ENCODE data around the gene PSMG2. TPM values are rescaled to one million over a fixed set of nuclear protein-coding genes. Genes with fewer than 3 reads are reported as not detected.

The PSMG2 gene
- total and polyA plus RNA-seq, 9 of the 15 experiments (the other 6 are each of a cell fraction or from before 2014, with no cell fraction given) = 59.9 to 271 (median 111) TPM

DNA sequence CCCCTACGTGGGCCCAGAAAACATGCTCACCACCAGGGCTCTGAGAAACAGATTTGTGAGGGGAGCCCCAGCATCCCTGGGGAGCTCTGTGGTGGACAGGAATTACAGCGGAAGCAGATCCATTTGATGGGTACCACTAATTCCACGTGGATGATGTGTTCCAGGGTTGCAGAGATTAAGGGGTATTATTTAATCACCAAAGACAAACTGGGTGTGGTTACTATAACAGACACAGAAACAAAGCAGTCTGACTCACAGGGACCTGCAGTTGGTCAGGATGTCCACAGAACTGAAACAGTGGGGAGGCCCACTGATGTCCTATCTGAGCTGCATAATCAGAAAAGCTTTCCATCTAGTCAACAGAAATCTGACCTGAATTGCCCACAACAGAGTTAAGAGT lies 65.8 kb downstream of the PSMG2 start:
- no peak for FAIRE-seq
- POLR2A ChIA-PET = interaction anchor here (0.8 to 1.9 kb wide), 2 partner anchors 10 to 12 kb away, joined by 3 to 7 read pairs; no protein-coding TSS in a partner anchor

More for the DNA sequence above, 65.8 kb downstream of the PSMG2 start:
- intact Hi-C loops (cut with micrococcal nuclease) (no loop called here), in situ Hi-C loops (cut with MboI) (no loop called here)
- H4K20me1 ChIP-seq (replicated peaks; ENCODE audit: control insufficient read depth, insufficient read depth, low read length) = no peaks in the 10 kb centered on the region
- TF ChIP-seq, protein P1, sequence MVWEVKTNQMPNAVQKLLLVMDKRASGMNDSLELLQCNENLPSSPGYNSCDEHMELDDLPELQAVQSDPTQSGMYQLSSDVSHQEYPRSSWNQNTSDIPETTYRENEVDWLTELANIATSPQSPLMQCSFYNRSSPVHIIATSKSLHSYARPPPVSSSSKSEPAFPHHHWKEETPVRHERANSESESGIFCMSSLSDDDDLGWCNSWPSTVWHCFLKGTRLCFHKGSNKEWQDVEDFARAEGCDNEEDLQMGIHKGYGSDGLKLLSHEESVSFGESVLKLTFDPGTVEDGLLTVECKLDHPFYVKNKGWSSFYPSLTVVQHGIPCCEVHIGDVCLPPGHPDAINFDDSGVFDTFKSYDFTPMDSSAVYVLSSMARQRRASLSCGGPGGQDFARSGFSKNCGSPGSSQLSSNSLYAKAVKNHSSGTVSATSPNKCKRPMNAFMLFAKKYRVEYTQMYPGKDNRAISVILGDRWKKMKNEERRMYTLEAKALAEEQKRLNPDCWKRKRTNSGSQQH (CRISPR knock-in tag; IDR thresholded peaks at IDR 0.05) = no peak
- TF ChIP-seq CBX8 (IDR thresholded peaks at IDR 0.05; ENCODE audit: borderline replicate concordance, extremely low read depth, low read depth, low read length, poor library complexity, severe bottlenecking) (no peak), HMG20A (CRISPR knock-in tag; conservative IDR thresholded peaks at IDR 0.05) (no peak), FOS (IDR thresholded peaks at IDR 0.05; ENCODE audit: extremely low read depth, insufficient read length) (no peak), CXXC5 (CRISPR knock-in tag; IDR thresholded peaks at IDR 0.05) (no peak), RB1 (IDR thresholded peaks at IDR 0.05; ENCODE audit: low read depth) (no peak), ZNF699 (CRISPR knock-in tag; IDR thresholded peaks at IDR 0.05; ENCODE audit: insufficient replicate concordance) (no peak), ZNF239 (CRISPR knock-in tag; IDR thresholded peaks at IDR 0.05) (no peak), THRAP3 (IDR thresholded peaks at IDR 0.05; ENCODE audit: borderline replicate concordance) (no peak), HDAC2 (IDR thresholded peaks at IDR 0.05) (no peak), ARHGAP35 (IDR thresholded peaks at IDR 0.05; ENCODE audit: partially characterized antibody) (no peak)
- TF ChIP-seq, protein P2, sequence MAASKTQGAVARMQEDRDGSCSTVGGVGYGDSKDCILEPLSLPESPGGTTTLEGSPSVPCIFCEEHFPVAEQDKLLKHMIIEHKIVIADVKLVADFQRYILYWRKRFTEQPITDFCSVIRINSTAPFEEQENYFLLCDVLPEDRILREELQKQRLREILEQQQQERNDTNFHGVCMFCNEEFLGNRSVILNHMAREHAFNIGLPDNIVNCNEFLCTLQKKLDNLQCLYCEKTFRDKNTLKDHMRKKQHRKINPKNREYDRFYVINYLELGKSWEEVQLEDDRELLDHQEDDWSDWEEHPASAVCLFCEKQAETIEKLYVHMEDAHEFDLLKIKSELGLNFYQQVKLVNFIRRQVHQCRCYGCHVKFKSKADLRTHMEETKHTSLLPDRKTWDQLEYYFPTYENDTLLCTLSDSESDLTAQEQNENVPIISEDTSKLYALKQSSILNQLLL (CRISPR knock-in tag; IDR thresholded peaks at IDR 0.05; ENCODE audit: borderline replicate concordance) = no peak
- TF ChIP-seq, protein P3, sequence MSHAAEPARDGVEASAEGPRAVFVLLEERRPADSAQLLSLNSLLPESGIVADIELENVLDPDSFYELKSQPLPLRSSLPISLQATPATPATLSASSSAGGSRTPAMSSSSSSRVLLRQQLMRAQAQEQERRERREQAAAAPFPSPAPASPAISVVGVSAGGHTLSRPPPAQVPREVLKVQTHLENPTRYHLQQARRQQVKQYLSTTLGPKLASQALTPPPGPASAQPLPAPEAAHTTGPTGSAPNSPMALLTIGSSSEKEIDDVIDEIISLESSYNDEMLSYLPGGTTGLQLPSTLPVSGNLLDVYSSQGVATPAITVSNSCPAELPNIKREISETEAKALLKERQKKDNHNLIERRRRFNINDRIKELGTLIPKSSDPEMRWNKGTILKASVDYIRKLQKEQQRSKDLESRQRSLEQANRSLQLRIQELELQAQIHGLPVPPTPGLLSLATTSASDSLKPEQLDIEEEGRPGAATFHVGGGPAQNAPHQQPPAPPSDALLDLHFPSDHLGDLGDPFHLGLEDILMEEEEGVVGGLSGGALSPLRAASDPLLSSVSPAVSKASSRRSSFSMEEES (CRISPR knock-in tag; IDR thresholded peaks at IDR 0.05) = no peak
- TF ChIP-seq, protein P4, sequence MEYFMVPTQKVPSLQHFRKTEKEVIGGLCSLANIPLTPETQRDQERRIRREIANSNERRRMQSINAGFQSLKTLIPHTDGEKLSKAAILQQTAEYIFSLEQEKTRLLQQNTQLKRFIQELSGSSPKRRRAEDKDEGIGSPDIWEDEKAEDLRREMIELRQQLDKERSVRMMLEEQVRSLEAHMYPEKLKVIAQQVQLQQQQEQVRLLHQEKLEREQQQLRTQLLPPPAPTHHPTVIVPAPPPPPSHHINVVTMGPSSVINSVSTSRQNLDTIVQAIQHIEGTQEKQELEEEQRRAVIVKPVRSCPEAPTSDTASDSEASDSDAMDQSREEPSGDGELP (CRISPR knock-in tag; IDR thresholded peaks at IDR 0.05; ENCODE audit: borderline replicate concordance) = no peak
- no peak overlapping the region for H3K27ac ChIP-seq (ENCODE audit: extremely low read depth, low read depth, low read length)
- no peaks in the 10 kb centered on the region for H3K79me2 ChIP-seq (ENCODE audit: control insufficient read depth, insufficient read depth, low read length)
- DNase-seq (ENCODE audit: extremely low read depth in 1 of 4, low spot score in 3 of 4) = no peak
- CTCF ChIA-PET (ENCODE audit: low intra/inter-chr PET ratio) = no interaction called here
- WGBS (ENCODE audit: insufficient coverage, low coverage, missing lambda C conversion rate) = 30% methylated on average over 3 of the region's 3 CpGs
- no peak overlapping the region for H3K4me3 ChIP-seq
- H3K9me3 ChIP-seq (replicated peaks; ENCODE audit: control insufficient read depth, insufficient read depth, low read depth, low read length) = no peaks in the 10 kb centered on the region
- H3K27me3 ChIP-seq (ENCODE audit: control insufficient read depth in 2 of 2, insufficient read depth in 2 of 2, low read length in 2 of 2) = no peaks in the 10 kb centered on the region
- no peak overlapping the region for H2AFZ ChIP-seq (ENCODE audit: low read depth, low read length)
- no peak overlapping the region for H3K9ac ChIP-seq (ENCODE audit: insufficient read depth in 1 of 2, low read depth in 2 of 2, low read length in 2 of 2)
- BruUV-seq (replicated peaks) = no TSS peak
- peaks cover 9 to 13% of the 10 kb centered on the region in 2 experiments for H3K4me1 ChIP-seq (replicated peaks in 1 of 2; ENCODE audit: control insufficient read depth in 2 of 2, insufficient read depth in 2 of 2, low read length in 2 of 2)
- H3K9me1 ChIP-seq (ENCODE audit: control insufficient read depth, insufficient read depth, low read length) = no peaks in the 10 kb centered on the region
- no peak overlapping the region for H3K4me2 ChIP-seq (ENCODE audit: insufficient read depth, low read length)
- no peaks in the 10 kb centered on the region for H3K36me3 ChIP-seq (ENCODE audit: control insufficient read depth, insufficient read depth, low read length)
- ATAC-seq = no peak

All from K562 (cell line).